Activated CD8-positive, alpha-beta memory T cell treated with anti-CD3 and anti-CD28 coated beads, Interleukin-2, amount 10 ng/mL, durations not matched to agents 7 days and 5 days (primary cell): ENCODE data around the gene BAIAP2. TPM values are rescaled to one million over a fixed set of nuclear protein-coding genes. Genes with fewer than 3 reads are reported as not detected.

Experiments
- ATAC-seq: fragments of 150-1000 bp; cut with Tn5 transposase; one replicate; pipeline ENCODE4 v1.10.0; 2021; ENCODE audit warnings: moderate library complexity
- CTCF ChIA-PET: fragments of 350-600 bp; sonication (Branson Sonifier 250); formaldehyde crosslinking; loops from one replicate; lab custom pipeline; 2021; ENCODE audit warnings: antibody characterized with exemption; lab: Charles Lee
- DNase-seq: peaks from one replicate; pipeline ENCODE4 v3.0.0-alpha.2; 2020
- H3K27ac Mint-ChIP-seq: one replicate; pipeline ENCODE4 v1.8.0; 2021; ENCODE audit warnings: mild to moderate bottlenecking, mixed read lengths
- H3K27me3 Mint-ChIP-seq: one replicate; pipeline ENCODE4 v1.8.0; 2021; ENCODE audit warnings: mixed read lengths
- H3K36me3 Mint-ChIP-seq: one replicate; pipeline ENCODE4 v1.8.0; 2021; ENCODE audit warnings: mild to moderate bottlenecking, mixed read lengths
- H3K4me1 Mint-ChIP-seq: one replicate; pipeline ENCODE4 v1.8.0; 2021; ENCODE audit warnings: mixed read lengths
- H3K4me3 Mint-ChIP-seq: one replicate; pipeline ENCODE4 v1.8.0; 2021; ENCODE audit warnings: mild to moderate bottlenecking, moderate library complexity, mixed read lengths
- H3K9me3 Mint-ChIP-seq: one replicate; pipeline ENCODE4 v1.8.0; 2022; ENCODE audit warnings: low read depth, mixed read lengths
- total RNA-seq, 2 experiments: library from RNA; stranded (reverse); gene quantifications; one replicate each; pipeline ENCODE4 v1.2.3, GENCODE V29; 2021

Gene BAIAP2
- total RNA-seq, 2 experiments from 2014 or later, result 4.8 to 7.0 TPM

DNA sequence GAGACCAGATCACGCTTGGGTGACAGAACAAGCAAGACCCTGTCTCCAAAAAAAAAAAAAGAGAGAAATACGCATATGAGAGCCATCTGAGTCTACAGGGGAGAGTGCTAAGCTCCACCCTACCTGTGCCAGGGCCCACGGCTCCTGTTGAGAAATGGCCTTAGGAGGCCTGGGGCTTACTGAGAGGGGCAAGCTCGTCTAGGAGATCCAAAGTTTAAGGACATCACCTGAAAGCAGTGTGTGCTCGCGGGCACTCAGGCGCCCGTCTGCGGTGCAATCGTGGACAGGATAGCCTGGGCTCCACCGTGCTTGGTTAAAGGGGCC, 14.5 kb upstream of the BAIAP2 start:
- CTCF ChIA-PET, result interaction anchor here (1.5 to 12.6 kb wide), 4 partner anchors 16 to 84 kb away, joined by 3 to 135 read pairs (median 70); no protein-coding TSS in a partner anchor
- peaks cover 11% of the 10 kb centered on the region for H3K27me3 Mint-ChIP-seq
- no peak for ATAC-seq

DNA sequence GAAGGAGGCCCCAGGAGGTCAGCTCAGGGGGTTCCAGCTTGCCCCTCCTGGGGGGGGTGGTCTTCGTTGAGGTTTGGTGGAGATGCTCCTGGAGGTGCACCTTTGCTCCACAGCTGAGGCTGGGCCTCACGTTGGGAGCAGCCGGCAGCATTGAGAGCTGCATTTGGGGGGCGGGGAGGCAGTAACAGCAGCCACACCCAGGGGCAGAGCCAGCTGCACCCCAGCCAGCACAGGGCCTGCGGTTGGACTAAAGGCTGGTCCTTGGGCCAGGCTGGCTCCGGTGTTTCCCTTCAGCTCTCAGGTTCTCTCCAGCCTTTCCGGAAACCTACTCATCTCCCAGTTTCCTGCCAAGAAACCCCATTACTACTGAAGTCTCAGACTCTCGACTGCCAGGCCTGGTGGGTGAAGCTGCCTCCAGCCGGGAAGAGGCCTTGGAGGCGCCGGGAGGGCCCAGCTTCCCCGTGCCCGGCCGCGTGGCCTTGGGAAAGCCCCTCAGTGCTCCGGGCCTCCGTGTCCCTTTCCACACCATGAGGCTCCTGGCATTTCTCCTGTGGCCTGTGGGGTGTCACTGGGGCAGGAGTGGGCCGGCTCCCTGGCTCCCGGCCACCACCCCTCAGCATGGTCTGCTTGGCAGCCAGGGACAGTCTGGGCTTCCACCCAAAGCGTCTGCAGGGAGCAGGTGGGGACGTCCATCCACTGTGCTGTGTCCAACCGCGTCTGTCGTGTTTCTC, 14.0 kb upstream of the BAIAP2 start:
- no peak for ATAC-seq
- no peaks in the 10 kb centered on the region for H3K9me3 Mint-ChIP-seq
- no peak overlapping the region for H3K4me3 Mint-ChIP-seq
- DNase-seq, result no peak
- H3K27me3 Mint-ChIP-seq, result peaks cover 11% of the 10 kb centered on the region
- CTCF ChIA-PET, result interaction anchor here (0.5 to 12.6 kb wide), 5 partner anchors 16 to 962 kb away, joined by 3 to 135 read pairs (median 3); no protein-coding TSS in a partner anchor
- peaks cover 39% of the 10 kb centered on the region for H3K4me1 Mint-ChIP-seq
- no peak overlapping the region for H3K27ac Mint-ChIP-seq
- H3K36me3 Mint-ChIP-seq, result peaks cover 8% of the 10 kb centered on the region

More for the DNA sequence above, 14.5 kb upstream of the BAIAP2 start:
- Mint-ChIP-seq H3K9me3 (peaks cover 3% of the 10 kb centered on the region), H3K36me3 (peaks cover 11% of the 10 kb centered on the region), H3K4me1 (peaks cover 39% of the 10 kb centered on the region), H3K4me3 (no peak overlapping the region), H3K27ac (no peak overlapping the region)
- no peak for DNase-seq

GRCh38 chr17:81021531-81022343, 13.2 kb upstream of the BAIAP2 start:
- peaks cover 2% of the 10 kb centered on the region for H3K36me3 Mint-ChIP-seq
- H3K9me3 Mint-ChIP-seq, result peaks cover under 1% of the 10 kb centered on the region
- DNase-seq (no peak), ATAC-seq (no peak)
- CTCF ChIA-PET, result interaction anchor here (0.5 to 12.6 kb wide), 6 partner anchors 12 to 963 kb away, joined by 3 to 135 read pairs (median 12); partner anchors contain the start of gene BAIAP2
- no peak overlapping the region for H3K4me3 Mint-ChIP-seq
- no peak overlapping the region for H3K27ac Mint-ChIP-seq
- H3K4me1 Mint-ChIP-seq, result peaks cover 35% of the 10 kb centered on the region
- H3K27me3 Mint-ChIP-seq, result peaks cover 14% of the 10 kb centered on the region

DNA sequence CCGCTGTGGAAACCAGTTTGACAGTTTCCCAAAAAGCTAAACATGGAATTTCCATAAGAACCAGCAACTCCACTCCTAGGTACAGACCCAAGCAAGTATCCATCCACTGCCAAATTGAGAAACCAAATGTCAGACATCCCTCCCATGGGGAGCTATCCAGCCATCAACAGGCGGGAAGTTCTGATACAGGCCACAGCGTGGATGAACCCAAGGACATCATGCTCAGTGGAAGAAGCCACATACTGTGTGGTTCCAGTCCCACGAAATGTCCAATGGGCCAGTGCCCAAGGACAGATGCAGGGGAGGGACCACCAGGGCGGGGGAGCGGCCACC, 12.6 kb upstream of the BAIAP2 start:
- peaks cover 19% of the 10 kb centered on the region for H3K27me3 Mint-ChIP-seq
- H3K9me3 Mint-ChIP-seq, result peaks cover 4% of the 10 kb centered on the region
- CTCF ChIA-PET, result interaction anchor here (1.3 to 12.6 kb wide), 4 partner anchors 11 to 82 kb away, joined by 3 to 135 read pairs (median 72); partner anchors contain the start of gene BAIAP2
- ATAC-seq, result no peak
- no peaks in the 10 kb centered on the region for H3K36me3 Mint-ChIP-seq
- no peak overlapping the region for H3K27ac Mint-ChIP-seq
- H3K4me3 Mint-ChIP-seq, result no peak overlapping the region
- H3K4me1 Mint-ChIP-seq, result peaks cover 30% of the 10 kb centered on the region
- no peak for DNase-seq

DNA sequence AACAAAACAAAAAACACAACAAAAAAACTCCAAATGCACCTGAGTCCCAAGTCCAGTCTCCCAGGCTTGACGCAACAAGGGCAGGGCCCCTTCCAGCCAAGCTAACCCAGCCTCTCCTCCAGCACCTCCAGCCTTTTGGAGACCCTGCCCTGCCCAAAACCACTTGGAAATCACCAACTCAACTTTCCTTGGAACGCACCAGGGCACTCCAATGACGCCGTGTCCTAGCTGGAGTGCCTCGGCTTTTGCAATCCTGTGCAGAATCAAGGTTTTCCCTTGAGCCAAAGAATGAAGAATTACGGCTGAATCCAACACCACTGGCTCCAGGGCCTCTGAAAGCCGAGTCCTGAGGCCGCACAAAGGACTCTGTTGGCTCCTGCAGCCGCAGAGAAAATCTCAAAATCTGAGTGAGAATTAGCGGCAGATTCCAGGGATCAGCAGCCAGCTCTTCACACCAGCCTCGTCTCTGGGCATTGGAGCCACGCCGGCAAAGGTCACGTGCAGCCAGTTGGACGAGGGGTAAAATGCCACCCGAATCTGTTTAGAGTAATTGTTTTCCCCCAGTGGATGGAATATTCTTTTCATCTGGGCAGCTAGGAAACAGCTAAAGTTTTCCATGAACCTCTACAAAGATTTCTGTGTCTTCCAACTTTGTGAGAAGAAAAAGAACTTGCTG, 9.7 kb upstream of the BAIAP2 start:
- Mint-ChIP-seq H3K27me3 (peaks cover 19% of the 10 kb centered on the region), H3K9me3 (peaks cover 4% of the 10 kb centered on the region), H3K4me3 (no peak overlapping the region), H3K36me3 (no peaks in the 10 kb centered on the region), H3K27ac (no peak overlapping the region), H3K4me1 (peaks cover 5% of the 10 kb centered on the region)
- CTCF ChIA-PET, result interaction anchor here (1.5 to 12.6 kb wide), 5 partner anchors 20 to 79 kb away, joined by 8 to 135 read pairs (median 9); no protein-coding TSS in a partner anchor
- ATAC-seq, result no peak
- DNase-seq, result no peak

- peaks cover 19% of the 10 kb centered on the region for H3K27me3 Mint-ChIP-seq
- H3K9me3 Mint-ChIP-seq, result peaks cover 4% of the 10 kb centered on the region
- ATAC-seq, result no peak
- no peak overlapping the region for H3K27ac Mint-ChIP-seq
- H3K4me1 Mint-ChIP-seq, result peaks cover 5% of the 10 kb centered on the region
- CTCF ChIA-PET, result interaction anchor here (1.5 to 12.6 kb wide), 3 partner anchors 23 to 78 kb away, joined by 8 to 135 read pairs (median 124); no protein-coding TSS in a partner anchor
- H3K36me3 Mint-ChIP-seq, result no peaks in the 10 kb centered on the region
- DNase-seq, result no peak
- H3K4me3 Mint-ChIP-seq, result no peak overlapping the region
These were observed 9.2 kb upstream of the BAIAP2 start for GRCh38 chr17:81025741-81026129.

- Mint-ChIP-seq H3K27me3 (peaks cover 19% of the 10 kb centered on the region), H3K4me3 (no peak overlapping the region), H3K36me3 (no peaks in the 10 kb centered on the region), H3K9me3 (peaks cover 4% of the 10 kb centered on the region), H3K27ac (no peak overlapping the region), H3K4me1 (peaks cover 5% of the 10 kb centered on the region)
- CTCF ChIA-PET, result interaction anchor here (9.3 to 12.6 kb wide), 2 partner anchors 71 to 78 kb away, joined by 124 to 135 read pairs; no protein-coding TSS in a partner anchor
- no peak for ATAC-seq
- DNase-seq, result no peak
These were observed 8.5 kb upstream of the BAIAP2 start for GRCh38 chr17:81026266-81027036.

DNA sequence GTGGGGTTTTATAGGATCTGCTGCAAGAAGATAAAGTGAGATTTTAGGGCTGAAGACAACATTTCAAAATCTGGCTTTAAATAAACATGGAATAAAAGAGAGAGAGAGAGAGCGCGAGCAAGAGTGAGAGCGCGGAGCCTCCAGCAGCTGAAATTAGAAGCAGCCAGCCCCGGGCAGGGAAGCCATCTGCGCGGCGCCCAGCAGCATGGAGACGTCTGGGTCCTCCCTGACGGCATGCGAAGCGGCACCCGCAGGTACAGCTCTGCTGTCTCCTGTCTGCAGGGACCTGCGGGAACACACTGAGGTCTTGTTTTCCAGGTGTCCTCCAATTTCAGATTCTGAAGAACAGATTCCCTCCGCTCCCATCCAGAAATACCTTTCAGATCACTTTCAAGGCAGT, 7.9 kb upstream of the BAIAP2 start:
- Mint-ChIP-seq H3K9me3 (peaks cover 4% of the 10 kb centered on the region), H3K27ac (no peak overlapping the region), H3K4me3 (no peak overlapping the region), H3K27me3 (peaks cover 21% of the 10 kb centered on the region), H3K4me1 (peaks cover 5% of the 10 kb centered on the region), H3K36me3 (no peaks in the 10 kb centered on the region)
- no peak for ATAC-seq
- CTCF ChIA-PET, result interaction anchor here (1.6 to 12.6 kb wide), 2 partner anchors 9 to 77 kb away, joined by 5 to 135 read pairs; no protein-coding TSS in a partner anchor
- DNase-seq, result no peak

GRCh38 chr17:81027591-81028505, 7.1 kb upstream of the BAIAP2 start:
- no peak for DNase-seq
- Mint-ChIP-seq H3K36me3 (no peaks in the 10 kb centered on the region), H3K4me1 (peaks cover 5% of the 10 kb centered on the region), H3K4me3 (no peak overlapping the region), H3K9me3 (peaks cover 4% of the 10 kb centered on the region), H3K27me3 (peaks cover 25% of the 10 kb centered on the region), H3K27ac (no peak overlapping the region)
- no peak for ATAC-seq
- CTCF ChIA-PET, result interaction anchor here (1.6 to 12.6 kb wide), 2 partner anchors 10 to 76 kb away, joined by 5 to 135 read pairs; no protein-coding TSS in a partner anchor

- H3K4me1 Mint-ChIP-seq, result peaks cover 5% of the 10 kb centered on the region
- peaks cover 4% of the 10 kb centered on the region for H3K9me3 Mint-ChIP-seq
- H3K36me3 Mint-ChIP-seq, result no peaks in the 10 kb centered on the region
- H3K27ac Mint-ChIP-seq, result no peak overlapping the region
- DNase-seq (no peak), ATAC-seq (no peak)
- H3K4me3 Mint-ChIP-seq, result no peak overlapping the region
- peaks cover 30% of the 10 kb centered on the region for H3K27me3 Mint-ChIP-seq
- CTCF ChIA-PET, result interaction anchor here (1.6 to 12.6 kb wide), 2 partner anchors 10 to 75 kb away, joined by 5 to 135 read pairs; no protein-coding TSS in a partner anchor
These were observed 6.5 kb upstream of the BAIAP2 start for GRCh38 chr17:81028506-81028858.

DNA sequence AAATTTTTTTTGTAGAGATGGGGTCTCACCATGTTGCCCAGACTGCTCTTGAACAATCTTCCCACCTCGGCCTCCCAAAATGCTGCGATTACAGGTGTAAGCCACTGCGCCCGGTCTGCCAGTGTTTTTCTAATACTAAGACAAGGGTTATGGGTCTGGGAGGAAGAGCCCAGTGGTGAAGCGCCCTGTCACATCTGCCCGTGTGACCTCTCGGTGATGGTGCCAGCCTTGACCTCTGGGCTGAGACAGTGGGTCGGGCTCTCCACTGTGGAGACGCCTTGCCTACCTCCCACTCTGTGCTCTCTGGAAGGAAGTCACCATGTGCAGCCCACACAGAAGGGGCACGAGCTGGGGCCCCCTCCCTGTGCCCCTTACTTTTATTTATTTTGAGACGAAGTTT, 5.1 kb upstream of the BAIAP2 start:
- no peak overlapping the region for H3K4me3 Mint-ChIP-seq
- no peak overlapping the region for H3K27ac Mint-ChIP-seq
- DNase-seq, result no peak
- H3K9me3 Mint-ChIP-seq, result peaks cover 4% of the 10 kb centered on the region
- H3K4me1 Mint-ChIP-seq, result peaks cover 4% of the 10 kb centered on the region
- CTCF ChIA-PET, result interaction anchor here (0.8 kb wide), 1 partner anchor 12 kb away, joined by 3 read pairs; no protein-coding TSS in a partner anchor
- H3K36me3 Mint-ChIP-seq, result no peaks in the 10 kb centered on the region
- peaks cover 33% of the 10 kb centered on the region for H3K27me3 Mint-ChIP-seq
- ATAC-seq, result no peak
